IgD-negative memory B cell (primary cell): ENCODE results near the gene SENP6. TPM values are rescaled to one million over a fixed set of nuclear protein-coding genes. Genes with fewer than 3 reads are reported as not detected.
A peak's percentile ranks its signal among the peaks of the same experiment; 100 is the strongest.
"Not testable (repeated sequence)": the region's sequence is repeated elsewhere in the genome, so short reads cannot be mapped to it uniquely, and the experiment has no call there.

Experiments
- H3K27ac Mint-ChIP-seq, 3 donors: one replicate each; pipeline ENCODE4 v1.8.0; 2020 to 2022; ENCODE audit warnings: mild to moderate bottlenecking in 3 of 3, mixed read lengths in 3 of 3, moderate library complexity in 1 of 3
- H3K27me3 Mint-ChIP-seq: one replicate; pipeline ENCODE4 v1.8.0; 2021; ENCODE audit warnings: mixed read lengths
- H3K36me3 Mint-ChIP-seq: one replicate; pipeline ENCODE4 v1.8.0; 2020; ENCODE audit warnings: mild to moderate bottlenecking, mixed read lengths
- H3K4me1 Mint-ChIP-seq, 3 donors: one replicate each; pipeline ENCODE4 v1.8.0; 2020 to 2022; ENCODE audit warnings: mixed read lengths in 3 of 3, mild to moderate bottlenecking in 1 of 3
- H3K4me3 Mint-ChIP-seq, 4 donors: one replicate each; pipeline ENCODE4 v1.8.0; 2020 to 2022; ENCODE audit warnings: mild to moderate bottlenecking in 4 of 4, mixed read lengths in 4 of 4, moderate library complexity in 3 of 4
- H3K9me3 Mint-ChIP-seq, 3 donors: one replicate each; pipeline ENCODE4 v1.8.0; 2020 to 2021; ENCODE audit warnings: mixed read lengths in 3 of 3, mild to moderate bottlenecking in 1 of 3
- polyA plus RNA-seq: library from polyadenylated mRNA; unstranded; fragments of 300-500 nt; fragmentation: Illumina TruSeq; gene quantifications from one replicate; pipeline ENCODE4 v1.2.3, GENCODE V29; 2021

The SENP6 gene
- polyA plus RNA-seq, 1 donor from 2014 or later, result 63.6 TPM

GRCh38 chr6:75727206-75727605 is 125.5 kb downstream of the SENP6 start:
- Mint-ChIP-seq H3K4me1 (no peaks in the 10 kb centered on the region), H3K36me3 (no peaks in the 10 kb centered on the region), H3K27me3 (no peaks in the 10 kb centered on the region), H3K4me3 (no peak overlapping the region), H3K27ac (no peak overlapping the region), H3K9me3 (no peaks in the 10 kb centered on the region)

- not testable (repeated sequence) for H3K27ac Mint-ChIP-seq, H3K36me3 Mint-ChIP-seq, H3K9me3 Mint-ChIP-seq, H3K4me1 Mint-ChIP-seq, H3K4me3 Mint-ChIP-seq, H3K27me3 Mint-ChIP-seq
Measured at GRCh38 chr6:75731029-75731428, 129.3 kb downstream of the SENP6 start.

- H3K27ac Mint-ChIP-seq, result no peak overlapping the region
- H3K4me1 Mint-ChIP-seq, result peaks cover 0 to 3% (median 1%) of the 10 kb centered on the region in 3 donors
- H3K9me3 Mint-ChIP-seq, result no peaks in the 10 kb centered on the region
- H3K27me3 Mint-ChIP-seq, result peaks cover 1% of the 10 kb centered on the region
- H3K4me3 Mint-ChIP-seq, result no peak overlapping the region
- H3K36me3 Mint-ChIP-seq, result no peaks in the 10 kb centered on the region
Measured at GRCh38 chr6:75735491-75736186, 134.0 kb downstream of the SENP6 start.

GRCh38 chr6:75743971-75744370 is 142.3 kb downstream of the SENP6 start:
- peaks cover 11 to 14% (median 11%) of the 10 kb centered on the region in 3 donors for H3K4me1 Mint-ChIP-seq
- H3K9me3 Mint-ChIP-seq, result no peaks in the 10 kb centered on the region
- H3K27ac Mint-ChIP-seq, result no peak overlapping the region
- H3K4me3 Mint-ChIP-seq, result no peak overlapping the region
- peaks cover 33% of the 10 kb centered on the region for H3K27me3 Mint-ChIP-seq
- no peaks in the 10 kb centered on the region for H3K36me3 Mint-ChIP-seq

- Mint-ChIP-seq H3K4me1 (peaks cover 14 to 19% (median 15%) of the 10 kb centered on the region in 3 donors), H3K27me3 (peaks cover 36% of the 10 kb centered on the region), H3K27ac (no peak overlapping the region), H3K36me3 (no peaks in the 10 kb centered on the region), H3K9me3 (no peaks in the 10 kb centered on the region), H3K4me3 (no peak overlapping the region)
Measured at GRCh38 chr6:75745404-75745803, 143.7 kb downstream of the SENP6 start.

- no peaks in the 10 kb centered on the region for H3K9me3 Mint-ChIP-seq
- peaks cover 14 to 23% (median 15%) of the 10 kb centered on the region in 3 donors for H3K4me1 Mint-ChIP-seq
- peak overlapping the region in 1 of 4 donors; percentile 2 for H3K4me3 Mint-ChIP-seq
- H3K36me3 Mint-ChIP-seq, result no peaks in the 10 kb centered on the region
- H3K27ac Mint-ChIP-seq, result peak overlapping the region in 1 of 3 donors; percentile 72
- H3K27me3 Mint-ChIP-seq, result peaks cover 42% of the 10 kb centered on the region
Measured at GRCh38 chr6:75746221-75746620, 144.5 kb downstream of the SENP6 start.

GRCh38 chr6:75747152-75747992 is 145.7 kb downstream of the SENP6 start:
- Mint-ChIP-seq H3K27me3 (peaks cover 43% of the 10 kb centered on the region), H3K4me3 (peak overlapping the region in 3 of 4 donors; percentile 58 to 98 (median 90)), H3K4me1 (peaks cover 14 to 23% (median 15%) of the 10 kb centered on the region in 3 donors), H3K27ac (peak overlapping the region in 1 of 3 donors; percentile 46), H3K36me3 (no peaks in the 10 kb centered on the region), H3K9me3 (no peaks in the 10 kb centered on the region)

GRCh38 chr6:75748003-75748742 is 146.5 kb downstream of the SENP6 start:
- H3K36me3 Mint-ChIP-seq, result no peaks in the 10 kb centered on the region
- H3K4me3 Mint-ChIP-seq, result peak overlapping the region; percentile 86 to 98 (median 90)
- H3K9me3 Mint-ChIP-seq, result no peaks in the 10 kb centered on the region
- H3K27me3 Mint-ChIP-seq, result peaks cover 45% of the 10 kb centered on the region
- peaks cover 14 to 23% (median 15%) of the 10 kb centered on the region in 3 donors for H3K4me1 Mint-ChIP-seq
- H3K27ac Mint-ChIP-seq, result peak overlapping the region; percentile 32 to 64 (median 51)

- H3K27ac Mint-ChIP-seq, result peak within 1 kb of the TSS; percentile 51 to 81 (median 65)
- no peaks in the 10 kb centered on the region for H3K9me3 Mint-ChIP-seq
- H3K4me3 Mint-ChIP-seq, result peak within 1 kb of the TSS; percentile 93 to 98 (median 94)
- peaks cover 14 to 23% (median 15%) of the 10 kb centered on the region in 3 donors for H3K4me1 Mint-ChIP-seq
- H3K36me3 Mint-ChIP-seq, result no peaks in the 10 kb centered on the region
- H3K27me3 Mint-ChIP-seq, result peaks cover 44% of the 10 kb centered on the region
Measured at GRCh38 chr6:75748743-75749538, 147.3 kb downstream of the SENP6 start, which contains the start of gene MYO6. MYO6 (plus strand) TSS chr6:75749239; CDS start chr6:75817548, 68,309 bp downstream.

- peaks cover 37% of the 10 kb centered on the region for H3K27me3 Mint-ChIP-seq
- H3K27ac Mint-ChIP-seq, result no peak overlapping the region
- no peaks in the 10 kb centered on the region for H3K36me3 Mint-ChIP-seq
- H3K4me1 Mint-ChIP-seq, result peaks cover 14 to 23% (median 15%) of the 10 kb centered on the region in 3 donors
- H3K9me3 Mint-ChIP-seq, result no peaks in the 10 kb centered on the region
- H3K4me3 Mint-ChIP-seq, result peak overlapping the region in 1 of 4 donors; percentile 91
Measured at GRCh38 chr6:75751443-75751842, 149.8 kb downstream of the SENP6 start.

- Mint-ChIP-seq H3K4me1 (peaks cover 12 to 21% (median 13%) of the 10 kb centered on the region in 3 donors), H3K36me3 (no peaks in the 10 kb centered on the region), H3K27me3 (peaks cover 33% of the 10 kb centered on the region), H3K4me3 (peak overlapping the region in 1 of 4 donors; percentile 22), H3K9me3 (no peaks in the 10 kb centered on the region), H3K27ac (no peak overlapping the region)
Measured at GRCh38 chr6:75752365-75752764, 150.7 kb downstream of the SENP6 start.

- no peak overlapping the region for H3K27ac Mint-ChIP-seq
- H3K27me3 Mint-ChIP-seq, result peaks cover 31% of the 10 kb centered on the region
Measured at GRCh38 chr6:75755704-75756103, 154.0 kb downstream of the SENP6 start.

GRCh38 chr6:75757295-75757694 is 155.6 kb downstream of the SENP6 start:
- H3K27ac Mint-ChIP-seq, result no peak overlapping the region
- no peak overlapping the region for H3K4me3 Mint-ChIP-seq
- H3K4me1 Mint-ChIP-seq, result no peaks in the 10 kb centered on the region
- H3K9me3 Mint-ChIP-seq, result no peaks in the 10 kb centered on the region
- peaks cover 35% of the 10 kb centered on the region for H3K27me3 Mint-ChIP-seq
- no peaks in the 10 kb centered on the region for H3K36me3 Mint-ChIP-seq

More at GRCh38 chr6:75755704-75756103, 154.0 kb downstream of the SENP6 start:
- H3K9me3 Mint-ChIP-seq, result no peaks in the 10 kb centered on the region
- peaks cover 0 to 4% (median 0%) of the 10 kb centered on the region in 3 donors for H3K4me1 Mint-ChIP-seq
- H3K36me3 Mint-ChIP-seq, result no peaks in the 10 kb centered on the region
- no peak overlapping the region for H3K4me3 Mint-ChIP-seq

- no peaks in the 10 kb centered on the region for H3K9me3 Mint-ChIP-seq
- peaks cover 31% of the 10 kb centered on the region for H3K27me3 Mint-ChIP-seq
- no peaks in the 10 kb centered on the region for H3K36me3 Mint-ChIP-seq
- no peak overlapping the region for H3K4me3 Mint-ChIP-seq
- no peak overlapping the region for H3K27ac Mint-ChIP-seq
- H3K4me1 Mint-ChIP-seq, result no peaks in the 10 kb centered on the region
Measured at GRCh38 chr6:75758061-75758460, 156.4 kb downstream of the SENP6 start.
